Central memory CD8-positive, alpha-beta T cell (primary cell): ENCODE data around the gene GPER1.
"Not testable (repeated sequence)": the region's sequence is repeated elsewhere in the genome, so short reads cannot be mapped to it uniquely, and the experiment has no call there.

Experiments
- ATAC-seq: fragments of 150-1000 bp; cut with Tn5 transposase; replicated peaks from 2 replicates; pipeline ENCODE4 v1.10.0; 2022; ENCODE audit warnings: mild to moderate bottlenecking, moderate FRiP score, moderate number of reproducible peaks; ENCODE audit not compliant: poor library complexity, severe bottlenecking; ENCODE audit errors: extremely low read depth
- DNase-seq, 2 donors: peaks; one replicate each; pipeline ENCODE4 v3.0.0; 2021; ENCODE audit warnings: low spot score in 2 of 2
- H3K27ac Mint-ChIP-seq: one replicate; pipeline ENCODE4 v1.8.0; 2022; ENCODE audit warnings: low read depth, mild to moderate bottlenecking, moderate library complexity, mixed read lengths
- H3K27me3 Mint-ChIP-seq: one replicate; pipeline ENCODE4 v1.8.0; 2022; ENCODE audit warnings: mixed read lengths
- H3K36me3 Mint-ChIP-seq: one replicate; pipeline ENCODE4 v1.8.0; 2022; ENCODE audit warnings: mild to moderate bottlenecking, moderate library complexity, mixed read lengths; ENCODE audit not compliant: insufficient read depth
- H3K4me1 Mint-ChIP-seq: one replicate; pipeline ENCODE4 v1.8.0; 2022; ENCODE audit warnings: mixed read lengths
- H3K4me3 Mint-ChIP-seq: one replicate; pipeline ENCODE4 v1.8.0; 2022; ENCODE audit warnings: mild to moderate bottlenecking, moderate library complexity, mixed read lengths
- H3K9me3 Mint-ChIP-seq: one replicate; pipeline ENCODE4 v1.8.0; 2022; ENCODE audit warnings: mixed read lengths

The GPER1 gene

DNA sequence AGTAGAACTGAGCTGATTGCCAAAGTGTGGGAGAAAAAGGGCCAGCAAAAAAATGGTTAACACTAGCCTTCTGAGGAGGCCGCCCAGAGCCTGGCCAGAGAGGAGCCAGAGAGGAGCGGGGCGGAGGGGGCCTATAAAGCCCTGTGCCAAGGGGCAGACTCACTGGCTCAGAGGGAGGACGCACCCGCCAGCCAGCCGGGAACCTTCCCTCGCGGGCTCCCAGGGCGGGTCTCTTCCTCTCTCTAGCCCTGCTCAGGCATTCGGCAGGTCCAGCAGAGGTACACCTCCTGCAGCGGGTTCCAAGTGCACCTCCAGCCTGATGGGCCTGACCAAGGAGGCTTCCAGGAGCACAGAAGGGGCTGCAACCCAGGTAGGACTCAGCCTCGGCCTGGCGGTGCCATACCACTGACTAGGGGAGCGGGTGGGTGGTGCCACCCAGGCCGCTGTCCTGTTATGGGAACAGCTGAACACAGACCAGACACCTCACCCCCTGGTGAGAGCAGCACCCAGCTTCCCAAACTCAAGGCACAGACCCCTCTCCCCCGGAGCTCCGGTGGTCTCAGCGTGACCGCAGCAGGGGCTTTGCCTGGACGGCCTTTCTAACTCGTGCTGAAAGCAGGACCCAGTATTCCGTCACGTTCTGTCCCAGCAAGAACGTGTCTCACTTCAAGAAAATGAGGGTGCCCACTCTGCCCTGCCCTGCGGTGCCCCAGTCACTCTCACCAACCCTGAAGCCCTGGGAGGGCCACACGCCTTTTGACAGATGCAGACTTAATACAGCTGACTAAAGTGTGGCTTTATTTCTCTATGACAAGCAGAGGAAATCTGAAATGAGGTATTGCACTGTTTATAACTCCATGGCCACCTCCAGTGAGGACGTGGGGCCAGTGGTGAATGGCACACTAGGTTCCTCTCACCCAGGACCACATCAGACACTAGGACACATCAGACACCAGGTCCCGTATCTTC is at the start of gene GPER1:
Gene GPER1, plus strand, starts transcription at position 162 of the 969 bp plus-strand sequence. CDS start 3,616 bp downstream, outside the sequence.
- DNase-seq (no peak), ATAC-seq (no peak)
- H3K36me3 Mint-ChIP-seq = peaks cover 1% of the 10 kb centered on the region
- no peaks in the 10 kb centered on the region for H3K27me3 Mint-ChIP-seq
- peaks cover 8% of the 10 kb centered on the region for H3K4me1 Mint-ChIP-seq
- no peaks in the 10 kb centered on the region for H3K9me3 Mint-ChIP-seq
- peak within 1 kb of the TSS; percentile 58 for H3K4me3 Mint-ChIP-seq
- H3K27ac Mint-ChIP-seq = no peak within 1 kb of the TSS

DNA sequence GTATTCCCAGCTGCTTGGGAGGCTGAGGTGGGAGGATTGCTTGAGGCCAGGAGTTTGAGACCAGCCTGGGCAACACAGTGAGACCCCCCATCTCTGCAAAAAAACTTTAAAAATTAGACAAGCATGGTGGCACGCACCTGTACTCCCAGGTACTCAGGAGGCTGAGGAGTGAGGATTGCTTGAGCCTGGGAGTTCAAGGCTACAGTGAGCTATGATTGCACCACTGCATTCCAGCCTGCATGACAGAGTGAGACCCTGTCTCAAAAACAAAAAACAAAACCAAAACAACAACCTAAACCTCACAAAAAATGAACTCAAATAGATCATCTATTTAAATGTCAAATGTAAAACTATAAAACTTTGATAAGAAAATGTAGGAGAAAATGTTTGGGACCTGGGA is 47.7 kb upstream of the GPER1 start:
- not testable (repeated sequence) for DNase-seq, H3K27me3 Mint-ChIP-seq, H3K9me3 Mint-ChIP-seq, ATAC-seq, H3K27ac Mint-ChIP-seq, H3K36me3 Mint-ChIP-seq, H3K4me3 Mint-ChIP-seq
- H3K4me1 Mint-ChIP-seq = peaks cover 33% of the 10 kb centered on the region

DNA sequence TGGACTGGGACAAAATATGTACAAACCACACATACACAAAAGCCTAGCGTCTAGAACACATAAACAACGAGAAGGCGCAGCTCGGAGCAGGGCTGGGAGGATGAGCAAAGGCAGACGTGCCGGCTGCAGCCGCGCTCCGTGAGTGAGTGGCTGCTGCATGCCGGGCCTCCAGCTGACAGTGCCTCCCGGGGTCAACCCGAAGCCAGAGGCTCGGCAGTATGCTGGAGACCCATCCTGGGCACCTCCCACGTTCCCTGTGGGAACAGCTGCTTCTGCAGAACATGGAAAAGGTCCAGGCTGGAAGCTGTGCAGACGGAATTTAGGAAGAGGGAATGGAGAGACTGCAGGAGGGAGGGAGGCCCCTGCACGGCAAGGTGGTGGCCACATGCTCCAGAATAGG is 47.1 kb upstream of the GPER1 start:
- H3K36me3 Mint-ChIP-seq = peaks cover 2% of the 10 kb centered on the region
- H3K4me3 Mint-ChIP-seq = no peak overlapping the region
- no peak overlapping the region for H3K27ac Mint-ChIP-seq
- DNase-seq (no peak), ATAC-seq (no peak)
- no peaks in the 10 kb centered on the region for H3K9me3 Mint-ChIP-seq
- no peaks in the 10 kb centered on the region for H3K27me3 Mint-ChIP-seq
- H3K4me1 Mint-ChIP-seq = peaks cover 38% of the 10 kb centered on the region

DNA sequence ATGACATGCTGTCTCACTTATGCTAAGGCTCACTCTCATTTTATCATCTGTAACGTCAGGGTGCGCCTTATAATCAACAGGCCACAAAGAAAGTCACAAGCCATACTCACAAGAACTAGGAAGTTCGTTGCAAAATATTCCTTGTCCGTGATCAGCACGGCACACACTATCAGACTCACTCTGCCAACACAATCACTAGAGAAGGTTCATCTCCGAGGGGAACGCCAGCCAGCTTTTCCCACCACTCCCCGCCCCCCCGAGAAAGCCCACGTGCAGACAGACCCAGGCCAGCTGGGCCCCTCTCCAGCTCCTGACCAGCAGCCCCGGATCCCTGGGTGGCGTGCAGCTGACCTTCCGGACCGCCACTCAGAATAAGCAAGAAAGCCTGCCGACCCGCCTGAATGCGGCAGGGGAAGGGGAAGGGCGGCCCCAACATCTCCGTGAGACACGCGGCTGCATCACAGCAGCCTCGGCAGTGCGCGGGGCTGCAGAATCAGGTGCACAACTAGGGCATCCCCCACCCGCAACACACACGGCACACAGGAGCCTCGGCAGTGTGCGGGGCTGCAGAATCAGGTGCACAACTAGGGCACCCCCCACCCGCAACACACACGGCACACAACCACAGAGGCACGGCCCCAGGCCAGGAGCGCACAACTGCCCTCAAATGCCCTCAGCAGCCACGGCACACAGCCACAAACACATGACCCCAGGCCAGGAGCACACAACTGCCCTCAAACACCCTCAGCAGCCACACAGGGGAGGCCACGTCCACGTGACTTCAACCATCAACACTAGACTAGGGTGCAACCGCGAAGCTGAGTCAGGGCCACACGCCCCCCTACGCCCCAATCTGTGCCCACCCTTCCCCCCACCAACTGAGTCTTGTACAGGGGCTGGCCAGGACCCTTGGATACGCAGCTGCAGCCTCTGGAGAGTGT is 46.1 kb upstream of the GPER1 start:
- DNase-seq = peak in 1 of 2 donors; percentile 27
- Mint-ChIP-seq H3K36me3 (peaks cover 2% of the 10 kb centered on the region), H3K27me3 (no peaks in the 10 kb centered on the region), H3K9me3 (no peaks in the 10 kb centered on the region), H3K4me3 (peak overlapping the region; percentile 27), H3K4me1 (peaks cover 45% of the 10 kb centered on the region), H3K27ac (peak overlapping the region; percentile 67)
- ATAC-seq = peak; percentile 29

DNA sequence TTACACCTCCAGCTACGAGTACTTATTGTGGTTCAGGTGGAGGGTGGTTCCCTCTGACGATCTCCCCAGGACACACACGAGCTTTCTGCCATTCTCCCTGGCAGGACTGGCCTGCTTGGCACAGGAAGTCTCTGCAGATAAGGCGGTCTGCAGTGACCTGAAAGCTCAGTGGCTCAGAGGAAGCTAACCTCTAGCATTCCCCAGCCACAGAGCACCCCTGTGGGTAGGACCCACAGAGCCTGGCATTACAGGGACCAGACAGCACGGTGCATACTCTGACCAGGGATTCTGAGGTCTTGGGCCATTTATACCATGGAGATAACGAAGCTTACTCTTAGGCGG is 45.5 kb upstream of the GPER1 start:
- ATAC-seq (peak; percentile 5), DNase-seq (no peak)
- H3K4me1 Mint-ChIP-seq = peaks cover 50% of the 10 kb centered on the region
- no peaks in the 10 kb centered on the region for H3K9me3 Mint-ChIP-seq
- no peaks in the 10 kb centered on the region for H3K27me3 Mint-ChIP-seq
- peak overlapping the region; percentile 67 for H3K27ac Mint-ChIP-seq
- H3K36me3 Mint-ChIP-seq = peaks cover 2% of the 10 kb centered on the region
- peak overlapping the region; percentile 27 for H3K4me3 Mint-ChIP-seq

DNA sequence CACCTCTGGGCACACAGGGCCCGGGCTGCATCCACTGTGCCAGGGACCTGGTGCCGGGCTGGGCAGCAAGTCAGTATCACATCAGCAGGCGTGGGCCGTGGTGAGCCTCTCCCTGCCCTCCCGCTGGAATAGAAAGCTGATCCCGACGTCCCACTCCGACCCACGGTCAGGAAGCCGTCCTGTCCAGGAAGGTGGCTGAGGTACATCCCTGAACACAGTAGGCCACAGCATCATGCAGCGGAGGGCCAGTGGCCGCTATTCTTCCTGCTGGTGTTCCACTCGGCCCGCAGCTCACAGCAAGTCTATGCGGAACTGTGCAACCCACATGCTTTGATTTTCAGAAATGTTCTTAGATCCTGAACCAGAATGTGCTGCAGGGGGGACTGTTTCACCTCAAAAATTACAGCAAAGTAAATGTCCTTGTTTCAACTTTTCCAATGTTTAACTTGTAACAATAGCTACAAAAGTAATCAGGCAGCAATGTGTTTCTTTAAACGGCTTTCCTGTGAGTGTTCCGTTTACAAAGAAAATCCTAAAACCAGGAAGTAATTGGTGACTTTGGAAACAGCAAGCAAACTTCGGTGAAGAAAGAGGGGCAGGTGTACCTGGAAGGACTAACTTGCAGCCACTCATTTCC is 44.2 kb upstream of the GPER1 start:
- Mint-ChIP-seq H3K9me3 (no peaks in the 10 kb centered on the region), H3K27me3 (no peaks in the 10 kb centered on the region), H3K27ac (no peak overlapping the region), H3K4me3 (peak overlapping the region; percentile 81), H3K4me1 (peaks cover 50% of the 10 kb centered on the region), H3K36me3 (peaks cover 2% of the 10 kb centered on the region)
- DNase-seq (no peak), ATAC-seq (no peak)

DNA sequence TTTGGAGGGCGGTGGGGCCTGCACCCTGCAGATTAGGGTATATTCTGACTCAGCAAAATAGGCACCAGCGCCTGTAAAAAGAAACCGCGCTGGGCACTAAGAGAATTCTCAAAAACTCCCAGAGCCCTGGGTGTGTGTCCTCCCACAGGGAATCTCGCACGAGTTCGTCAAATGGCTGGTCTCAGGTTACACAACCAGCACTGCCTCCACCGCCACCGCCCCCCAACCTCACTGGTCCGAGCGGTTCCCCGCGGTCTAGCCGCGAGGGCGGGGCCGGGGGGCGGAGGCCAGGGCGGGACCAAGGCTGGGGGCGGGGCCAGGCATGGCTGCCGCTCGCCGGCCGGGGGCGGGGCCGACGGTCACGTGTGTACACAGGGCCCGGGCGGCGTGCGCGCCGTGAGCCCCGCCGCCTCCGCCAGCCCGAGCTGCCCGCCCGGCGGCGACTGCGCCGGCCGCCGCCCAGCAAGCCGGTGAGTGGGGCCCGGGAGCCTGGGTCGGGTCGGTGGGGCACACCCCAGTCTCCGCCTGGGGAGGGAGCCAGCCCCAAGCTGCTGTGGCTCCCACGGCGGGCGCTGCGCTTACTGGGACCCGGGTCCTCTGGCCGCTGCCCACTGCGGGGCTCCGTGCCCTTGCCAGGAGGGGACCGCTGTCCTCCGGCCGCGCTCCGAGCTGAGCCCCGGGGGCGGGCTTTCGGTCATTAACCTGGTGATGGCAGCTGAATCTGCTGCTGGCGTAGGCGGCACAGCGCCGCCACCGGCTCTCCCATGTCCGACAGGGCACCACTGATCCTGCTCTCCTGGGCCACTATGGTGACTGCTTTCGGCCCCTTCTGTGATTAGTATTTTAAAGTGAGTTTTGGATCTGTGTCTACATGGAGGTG is 43.5 kb upstream of the GPER1 start, which contains the start of gene GPR146:
Gene GPR146, plus strand, starts transcription at position 358 of the 880 bp plus-strand sequence. CDS start 12,970 bp downstream, outside the sequence.
- Mint-ChIP-seq H3K27me3 (no peaks in the 10 kb centered on the region), H3K27ac (peak within 1 kb of the TSS; percentile 32), H3K9me3 (no peaks in the 10 kb centered on the region), H3K4me3 (peak within 1 kb of the TSS; percentile 81), H3K4me1 (peaks cover 50% of the 10 kb centered on the region), H3K36me3 (peaks cover 2% of the 10 kb centered on the region)
- ATAC-seq (peak; percentile 83), DNase-seq (peak; percentile 72 to 81)

DNA sequence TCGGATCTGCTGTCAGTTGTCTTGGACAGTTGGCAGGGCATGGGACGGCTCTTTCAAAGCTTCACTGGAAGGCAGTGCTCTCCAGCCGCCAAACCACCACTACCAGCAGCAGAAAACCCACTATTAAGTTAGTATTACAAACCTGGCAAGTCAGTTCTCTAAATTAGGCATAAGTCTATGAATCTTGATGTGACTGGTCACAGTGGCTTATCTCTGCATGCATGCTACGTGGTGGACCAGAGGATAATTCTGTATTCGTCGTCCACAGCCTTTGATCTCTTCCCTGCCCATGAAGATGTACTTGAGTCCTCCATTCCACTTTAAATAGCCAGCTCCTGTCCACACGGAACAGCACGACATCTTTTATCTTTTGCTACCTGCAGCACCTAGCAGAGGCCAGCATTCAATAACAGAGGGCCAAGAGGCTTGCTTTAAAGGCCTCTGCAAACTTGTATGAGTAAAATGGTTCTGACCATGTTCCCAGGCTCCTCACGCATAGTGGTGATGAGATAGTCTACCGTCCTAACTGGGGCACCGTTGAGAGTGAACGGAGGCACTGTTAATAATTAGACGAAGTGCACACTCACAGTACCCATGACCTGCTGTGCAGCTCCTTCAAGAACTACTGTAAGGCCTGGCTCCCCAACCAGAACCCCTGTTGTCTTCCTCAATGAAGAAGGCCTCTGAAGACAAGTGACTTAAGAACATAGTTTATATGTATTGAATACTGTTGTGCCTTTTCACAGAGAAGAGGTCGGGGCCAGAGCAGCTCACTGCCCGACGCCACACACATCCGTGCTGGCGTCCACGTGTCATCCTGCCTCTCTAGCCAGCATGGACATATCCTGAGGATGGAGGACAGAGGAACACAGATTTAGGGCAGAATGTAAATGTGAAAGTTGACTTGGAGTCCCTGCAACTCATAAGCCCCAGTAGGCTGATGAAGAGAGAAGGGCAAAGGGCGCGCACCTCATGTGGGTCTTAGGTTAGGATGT is 42.5 kb upstream of the GPER1 start:
- DNase-seq (no peak), ATAC-seq (no peak)
- peaks cover 2% of the 10 kb centered on the region for H3K36me3 Mint-ChIP-seq
- no peaks in the 10 kb centered on the region for H3K27me3 Mint-ChIP-seq
- H3K4me1 Mint-ChIP-seq = peaks cover 50% of the 10 kb centered on the region
- H3K27ac Mint-ChIP-seq = peak overlapping the region; percentile 32
- no peaks in the 10 kb centered on the region for H3K9me3 Mint-ChIP-seq
- H3K4me3 Mint-ChIP-seq = peak overlapping the region; percentile 81

DNA sequence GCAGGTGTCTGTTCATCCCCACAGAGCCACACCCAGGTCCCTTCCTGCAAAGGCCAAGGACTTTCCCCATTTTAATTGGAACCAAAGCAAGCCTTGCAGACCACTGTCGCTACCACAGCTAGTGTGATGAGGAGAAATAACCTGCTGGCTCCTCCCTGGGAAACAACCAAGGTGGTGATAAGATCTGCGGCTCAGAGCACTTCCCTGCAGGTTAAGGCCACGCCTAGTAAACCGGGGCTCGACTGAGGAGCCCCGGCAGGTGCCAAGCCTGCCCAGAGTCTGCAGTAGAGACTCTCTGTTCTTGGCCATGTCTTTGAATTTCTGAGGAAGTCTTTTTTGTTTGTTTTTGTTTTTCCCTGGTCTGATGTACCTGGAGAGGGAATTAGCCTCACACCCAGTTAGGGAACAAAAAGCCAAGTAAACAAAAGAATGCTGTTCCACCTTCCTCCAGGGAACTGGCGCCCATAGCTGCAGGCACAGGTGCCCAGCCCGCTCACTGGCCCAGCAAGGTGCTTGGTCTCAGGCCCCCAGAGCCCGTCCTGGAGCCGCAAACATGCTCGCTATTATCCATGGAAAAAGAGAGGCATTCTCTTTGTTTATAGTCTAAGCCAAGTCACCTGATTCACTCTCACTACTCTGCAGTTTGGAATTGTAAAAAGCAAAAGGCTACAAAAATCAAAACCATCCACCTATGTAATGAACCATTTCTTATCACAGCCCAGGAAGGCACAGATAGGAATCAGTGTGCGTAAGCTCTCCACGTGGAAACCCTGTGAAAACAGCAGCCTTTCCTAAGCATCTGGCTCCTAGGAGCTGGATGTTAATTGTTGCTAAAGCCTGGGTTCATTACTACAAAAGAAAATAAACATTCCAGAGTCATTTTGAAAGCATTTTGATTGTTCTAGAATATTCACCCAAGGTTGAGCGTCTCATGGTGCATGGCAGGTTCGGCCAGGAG is 40.9 kb upstream of the GPER1 start:
- H3K4me3 Mint-ChIP-seq = no peak overlapping the region
- H3K27ac Mint-ChIP-seq = no peak overlapping the region
- H3K9me3 Mint-ChIP-seq = no peaks in the 10 kb centered on the region
- H3K36me3 Mint-ChIP-seq = no peaks in the 10 kb centered on the region
- DNase-seq (no peak), ATAC-seq (peak; percentile 26)
- H3K27me3 Mint-ChIP-seq = no peaks in the 10 kb centered on the region
- peaks cover 36% of the 10 kb centered on the region for H3K4me1 Mint-ChIP-seq
